Hepatic stellate cell (primary cell): ENCODE data around the gene KRTAP9-8.
"Not testable (repeated sequence)": the region's sequence is repeated elsewhere in the genome, so short reads cannot be mapped to it uniquely, and the experiment has no call there.

Experiments
- DNase-seq: peaks from one replicate; pipeline ENCODE4 v3.0.0; 2011; ENCODE audit warnings: low spot score

The KRTAP9-8 gene

GRCh38 chr17:41237949-41238437 is at the start of gene KRTAP9-8:
Gene KRTAP9-8, plus strand, starts transcription at chr17:41237999. Its CDS starts 53 bp downstream, at chr17:41238052.
- not testable (repeated sequence) for DNase-seq

GRCh38 chr17:41189837-41190318 is 47.9 kb upstream of the KRTAP9-8 start, which contains the start of gene KRTAP9-1:
Gene KRTAP9-1, plus strand, starts transcription at chr17:41189887. Its CDS starts 0 bp downstream, at chr17:41189887.
- not testable (repeated sequence) for DNase-seq

- no peak for DNase-seq
Measured at GRCh38 chr17:41190328-41190727, 47.5 kb upstream of the KRTAP9-8 start.

- DNase-seq = no peak
Measured at GRCh38 chr17:41196068-41196467, 41.7 kb upstream of the KRTAP9-8 start.

- DNase-seq = no peak
Measured at GRCh38 chr17:41199421-41200078, 38.2 kb upstream of the KRTAP9-8 start.

- DNase-seq = no peak
Measured at GRCh38 chr17:41211845-41212466, 25.8 kb upstream of the KRTAP9-8 start.

- no peak for DNase-seq
Measured at GRCh38 chr17:41212524-41213169, 25.2 kb upstream of the KRTAP9-8 start.

- DNase-seq = no peak
Measured at GRCh38 chr17:41215681-41216080, 22.1 kb upstream of the KRTAP9-8 start.

GRCh38 chr17:41223821-41224220 is 14.0 kb upstream of the KRTAP9-8 start:
- DNase-seq = no peak

GRCh38 chr17:41226051-41226450 is 11.7 kb upstream of the KRTAP9-8 start:
- no peak for DNase-seq

GRCh38 chr17:41226598-41227095 is 11.2 kb upstream of the KRTAP9-8 start, which contains the start of gene KRTAP9-2:
Gene KRTAP9-2, plus strand, starts transcription at chr17:41226648. Its CDS starts 7 bp downstream, at chr17:41226655.
- DNase-seq = not testable (repeated sequence)

GRCh38 chr17:41230094-41230493 is 7.7 kb upstream of the KRTAP9-8 start:
- DNase-seq = no peak

- DNase-seq = no peak
Measured at GRCh38 chr17:41231731-41232130, 6.1 kb upstream of the KRTAP9-8 start.

- DNase-seq = not testable (repeated sequence)
Measured at GRCh38 chr17:41232399-41233105, 5.2 kb upstream of the KRTAP9-8 start, which contains the start of gene KRTAP9-3. Gene KRTAP9-3, plus strand, starts transcription at chr17:41232449. Its CDS starts 53 bp downstream, at chr17:41232502.

GRCh38 chr17:41237116-41237515 is 683 bp upstream of the KRTAP9-8 start:
- DNase-seq = not testable (repeated sequence)

- not testable (repeated sequence) for DNase-seq
Measured at GRCh38 chr17:41246995-41247787, 9.4 kb downstream of the KRTAP9-8 start.

GRCh38 chr17:41249637-41250240 is 11.9 kb downstream of the KRTAP9-8 start, which contains the start of gene KRTAP9-4:
Gene KRTAP9-4, plus strand, starts transcription at chr17:41249687. Its CDS starts 34 bp downstream, at chr17:41249721.
- not testable (repeated sequence) for DNase-seq

- no peak for DNase-seq
Measured at GRCh38 chr17:41251261-41251660, 13.5 kb downstream of the KRTAP9-8 start.

GRCh38 chr17:41254861-41255260 is 17.1 kb downstream of the KRTAP9-8 start:
- DNase-seq = no peak
